Non-pigmented ciliary epithelial cell (primary cell): ENCODE measurements around the gene ABCC1.
A peak's percentile ranks its signal among the peaks of the same experiment; 100 is the strongest.
"Not testable (repeated sequence)": the region's sequence is repeated elsewhere in the genome, so short reads cannot be mapped to it uniquely, and the experiment has no call there.

Source experiments
- DNase-seq: peaks from one replicate; pipeline ENCODE4 v3.0.0-alpha.2; 2010; ENCODE audit warnings: low read depth

ABCC1 gene

DNA sequence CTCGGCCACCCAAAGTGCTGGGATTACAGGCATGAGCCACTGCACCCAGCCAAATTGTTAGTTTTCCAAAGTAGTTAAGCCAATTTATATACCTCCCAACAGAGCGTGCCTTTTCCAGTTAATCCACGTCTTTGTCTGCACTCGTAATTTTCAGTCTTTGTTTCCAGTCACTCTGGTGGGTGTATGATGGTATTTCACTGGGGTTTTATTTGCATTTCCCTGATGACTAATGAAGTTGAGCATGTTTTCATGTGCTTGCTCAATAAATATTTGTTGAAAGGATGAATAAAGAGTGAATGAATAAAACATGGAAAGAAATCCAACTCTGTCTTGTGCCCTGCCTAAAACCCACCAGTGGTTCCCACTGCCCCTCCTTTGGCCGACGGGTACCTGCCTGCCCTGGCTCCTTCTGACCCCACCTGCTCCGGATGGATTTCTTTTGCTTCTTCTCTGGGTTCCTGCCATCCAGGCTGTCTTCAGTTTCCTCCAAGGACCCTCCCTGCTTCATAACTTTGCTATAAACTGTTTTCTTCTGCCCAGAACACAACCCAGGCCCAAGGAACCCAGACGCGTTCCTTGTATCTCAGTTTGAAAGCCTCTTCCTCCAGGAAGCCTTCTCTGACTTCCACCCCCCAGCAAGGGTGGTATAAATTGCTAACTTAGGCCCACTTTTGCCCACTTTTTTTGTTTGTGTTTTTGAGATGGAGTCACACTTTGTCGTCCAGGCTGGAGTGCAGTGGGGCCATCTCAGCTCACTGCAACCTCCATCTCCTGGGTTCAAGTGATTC, 3.0 kb upstream of the ABCC1 start:
- peak; percentile 40 for DNase-seq

DNA sequence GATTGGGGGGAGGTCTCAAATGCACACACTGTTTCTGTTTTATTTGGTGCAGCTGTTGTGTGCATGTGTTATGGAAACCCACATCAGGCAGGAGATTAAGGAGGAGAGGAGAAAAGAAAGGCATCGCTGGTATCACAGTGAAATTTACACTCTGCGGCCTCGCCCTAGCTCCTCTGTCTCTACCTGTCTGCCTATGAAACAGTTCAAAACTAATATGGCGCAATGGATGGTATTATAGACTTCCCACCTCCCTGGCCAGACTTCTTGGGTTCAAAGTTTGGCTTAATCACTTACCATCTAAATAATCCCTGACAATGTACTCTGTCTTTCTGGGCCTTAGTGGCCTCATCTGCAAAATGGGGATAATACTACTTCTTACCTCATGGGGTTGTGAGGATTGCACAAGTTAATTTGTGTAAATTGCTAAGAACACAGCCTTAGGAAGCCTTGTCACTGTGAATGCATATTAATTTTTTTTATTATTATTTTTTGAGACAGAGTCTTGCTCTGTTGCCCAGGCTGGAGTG, 1.4 kb upstream of the ABCC1 start:
- no peak for DNase-seq

GRCh38 chr16:15948532-15949209, 745 bp upstream of the ABCC1 start:
- no peak for DNase-seq

DNA sequence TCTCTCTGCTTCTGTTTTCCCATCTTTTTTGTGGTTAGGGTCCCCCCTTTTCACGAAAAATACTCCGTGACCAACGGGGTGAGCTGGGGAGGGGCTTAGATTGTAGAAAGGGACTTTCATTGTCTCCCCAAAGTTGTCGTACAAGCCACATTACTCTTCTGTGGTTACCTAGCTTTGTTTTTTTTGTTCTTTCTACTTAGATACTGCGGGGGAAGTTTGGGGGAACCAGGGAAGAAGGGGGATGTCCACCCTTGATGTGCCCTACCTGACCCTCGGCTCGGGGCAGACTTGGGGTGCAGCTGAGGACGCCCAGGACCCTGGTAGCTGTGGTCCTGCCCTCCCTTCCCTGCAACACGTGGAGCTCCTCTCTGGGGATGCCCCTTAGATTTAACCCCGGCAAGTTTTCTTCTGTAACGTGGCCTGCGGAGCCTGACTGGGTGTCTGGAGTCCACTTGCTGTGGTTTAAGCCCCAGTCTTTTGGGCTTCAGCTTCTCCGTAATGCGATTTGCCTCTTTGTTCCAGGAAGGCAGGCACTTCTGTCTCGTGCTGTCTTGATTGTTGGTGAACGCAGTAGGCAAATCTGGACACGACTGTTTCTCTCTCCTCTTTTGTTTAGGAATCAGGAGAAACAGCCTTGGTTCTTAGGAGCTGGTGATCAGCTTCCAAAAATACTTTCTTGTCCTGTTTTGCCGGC, 892 bp downstream of the ABCC1 start:
- no peak for DNase-seq

DNA sequence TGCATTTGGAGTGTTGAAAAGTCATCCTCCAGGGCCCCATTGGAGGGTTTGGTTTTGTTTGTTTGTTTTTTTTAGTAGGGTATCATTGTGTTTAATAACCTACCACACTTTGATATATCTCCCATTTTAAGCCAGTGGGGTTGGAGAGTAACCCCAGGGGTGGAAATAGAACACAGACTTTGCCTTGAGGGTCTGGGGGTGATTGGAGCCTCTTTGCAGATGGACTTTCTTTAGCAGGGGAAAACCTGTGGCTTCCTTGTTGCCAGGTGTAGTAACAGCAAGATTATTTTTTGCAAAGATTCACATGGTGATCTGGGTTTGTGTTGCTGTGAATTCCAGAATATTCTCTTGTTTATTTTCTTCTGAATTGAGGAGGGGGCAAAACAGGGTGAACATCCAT, 1.5 kb downstream of the ABCC1 start:
- no peak for DNase-seq

DNA sequence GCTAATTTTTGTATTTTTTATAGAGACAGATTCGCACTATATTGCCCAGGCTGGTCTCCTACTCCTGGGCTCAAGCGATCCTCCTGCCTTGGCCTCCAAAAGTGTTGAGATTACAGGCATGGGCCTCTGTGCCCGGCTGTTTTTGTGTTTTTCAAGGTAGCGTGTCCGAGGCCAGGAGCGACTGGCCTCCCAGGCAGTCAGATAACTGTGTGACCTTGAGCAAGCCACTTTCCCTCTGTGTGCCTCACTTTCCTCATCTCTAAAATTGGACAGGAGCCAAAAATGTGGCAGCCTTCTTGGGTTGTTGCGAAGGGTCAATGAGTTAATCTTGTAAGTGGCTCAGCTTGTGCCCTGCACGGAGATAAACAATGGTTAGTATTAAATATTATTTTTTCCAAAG, 2.4 kb downstream of the ABCC1 start:
- no peak for DNase-seq

- DNase-seq, result no peak
Observed at GRCh38 chr16:15952265-15952711, 2.9 kb downstream of the ABCC1 start.

DNA sequence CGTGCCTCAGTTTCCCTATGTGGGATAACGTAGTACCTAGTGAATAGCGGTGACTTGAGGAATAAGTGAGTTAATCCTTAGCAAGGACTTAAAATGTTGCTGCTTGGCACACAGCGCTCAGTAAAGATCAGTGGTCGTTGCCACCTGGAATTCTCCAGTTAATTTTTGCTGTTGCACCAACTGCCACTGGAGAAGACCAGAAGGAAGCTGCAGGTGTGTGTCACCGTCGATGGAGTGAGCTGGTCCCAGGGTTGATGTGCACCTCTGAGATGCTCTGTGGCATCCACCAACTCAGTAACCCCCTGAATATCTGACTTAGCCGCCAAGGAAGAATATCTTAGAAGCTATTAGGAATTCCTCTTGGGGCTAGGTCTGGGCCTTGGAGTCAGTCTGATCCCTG, 4.1 kb downstream of the ABCC1 start:
- DNase-seq, result no peak

- no peak for DNase-seq
Observed at GRCh38 chr16:15953929-15954813, 4.8 kb downstream of the ABCC1 start.

- DNase-seq, result no peak
Observed at GRCh38 chr16:15954814-15955151, 5.4 kb downstream of the ABCC1 start.

GRCh38 chr16:15955425-15955824, 6.0 kb downstream of the ABCC1 start:
- no peak for DNase-seq

GRCh38 chr16:15956106-15956505, 6.7 kb downstream of the ABCC1 start:
- not testable (repeated sequence) for DNase-seq

DNA sequence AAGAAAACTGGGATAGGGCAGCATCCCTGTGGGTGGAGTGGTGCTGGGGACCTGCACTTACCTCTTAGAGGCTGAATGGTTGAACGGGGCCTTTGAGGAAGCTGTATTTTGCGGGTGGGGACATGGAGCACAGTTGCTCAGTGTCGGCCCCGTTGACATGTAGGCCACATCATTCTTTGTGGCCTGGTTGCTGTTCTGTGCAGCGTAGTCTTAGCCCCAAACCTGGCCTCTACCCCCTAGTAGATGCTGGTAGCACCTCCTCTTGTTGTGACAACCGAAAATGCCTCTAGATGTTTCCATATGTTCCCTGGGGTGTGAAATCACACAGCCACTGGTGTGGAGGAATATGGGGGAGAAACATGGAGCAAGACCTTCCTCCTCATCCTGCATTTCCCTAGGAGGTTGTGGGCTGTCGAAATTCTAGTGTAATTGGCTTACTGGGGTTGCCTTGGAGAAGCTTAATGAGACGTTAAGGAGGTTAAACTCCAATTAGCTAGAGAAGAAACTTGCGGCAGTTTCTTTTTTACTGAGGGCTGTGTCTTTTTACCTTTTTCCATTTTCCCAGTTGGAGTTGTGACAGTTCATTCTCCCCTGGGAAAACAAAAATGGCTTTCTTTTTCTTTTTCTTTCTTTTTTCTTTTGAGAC, 9.4 kb downstream of the ABCC1 start:
- no peak for DNase-seq

DNA sequence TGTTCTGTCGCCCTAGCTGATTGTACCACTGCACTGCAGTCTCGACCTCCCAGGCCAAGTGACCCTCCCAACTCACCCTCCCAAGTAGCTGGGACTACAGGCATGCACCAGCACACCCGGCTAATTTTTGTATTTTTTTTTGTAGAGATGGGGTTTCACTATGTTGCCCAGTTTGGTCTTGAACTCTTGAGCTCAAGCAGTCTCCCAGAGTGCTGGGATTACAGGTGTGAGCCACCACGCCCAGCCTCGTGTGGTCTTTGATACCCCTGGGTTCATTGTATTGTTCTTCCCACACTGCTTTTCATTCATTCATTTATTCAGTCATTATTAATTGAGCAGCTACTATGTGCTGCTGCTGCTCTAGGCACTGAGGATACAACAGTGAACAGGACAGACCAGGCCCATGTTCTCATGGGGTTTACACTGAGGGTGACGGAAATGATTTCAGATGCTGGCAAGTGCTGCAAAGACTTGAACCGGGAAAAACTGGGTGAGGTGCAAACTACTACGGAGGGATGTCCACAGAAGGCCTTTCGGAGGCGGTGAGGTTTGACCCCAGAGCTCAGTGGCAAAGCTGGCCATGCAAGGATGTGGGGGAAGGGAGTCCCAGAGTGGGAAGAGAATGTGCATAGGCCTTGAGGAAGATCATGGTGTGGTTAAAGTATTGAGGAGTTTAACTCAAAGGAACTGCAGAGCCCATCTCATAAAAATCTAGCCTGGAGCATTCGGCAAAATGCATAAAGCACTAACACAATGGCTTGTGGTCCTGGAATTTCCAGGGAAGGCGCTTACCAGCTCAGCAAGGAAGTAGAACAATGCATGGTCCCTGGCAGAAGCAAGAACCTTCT, 10.9 kb downstream of the ABCC1 start:
- DNase-seq, result no peak

DNA sequence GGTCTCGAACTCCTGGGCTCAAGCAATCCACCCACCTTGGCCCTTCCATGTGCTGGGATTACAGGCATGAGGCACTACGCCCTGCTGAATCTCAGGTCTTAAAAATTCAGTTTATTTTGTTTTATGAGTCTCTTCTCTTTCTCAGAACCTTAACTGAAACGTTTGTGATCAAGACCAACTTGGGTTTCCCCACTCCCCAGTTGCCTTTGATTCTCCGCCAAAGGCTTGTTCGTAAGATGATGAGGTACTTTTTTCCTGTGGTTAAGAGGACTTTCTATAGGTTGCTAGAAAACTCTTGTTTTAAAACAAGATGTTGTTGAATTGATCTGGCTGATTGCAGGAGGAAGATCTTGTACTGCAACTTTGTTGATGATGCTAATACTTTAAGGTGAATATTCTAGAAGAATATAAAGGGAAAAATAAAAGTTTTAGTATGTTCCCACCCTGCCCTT, 11.7 kb downstream of the ABCC1 start:
- no peak for DNase-seq

GRCh38 chr16:15961571-15962090, 12.2 kb downstream of the ABCC1 start:
- DNase-seq, result no peak

GRCh38 chr16:15963307-15963910, 14.0 kb downstream of the ABCC1 start:
- no peak for DNase-seq

DNA sequence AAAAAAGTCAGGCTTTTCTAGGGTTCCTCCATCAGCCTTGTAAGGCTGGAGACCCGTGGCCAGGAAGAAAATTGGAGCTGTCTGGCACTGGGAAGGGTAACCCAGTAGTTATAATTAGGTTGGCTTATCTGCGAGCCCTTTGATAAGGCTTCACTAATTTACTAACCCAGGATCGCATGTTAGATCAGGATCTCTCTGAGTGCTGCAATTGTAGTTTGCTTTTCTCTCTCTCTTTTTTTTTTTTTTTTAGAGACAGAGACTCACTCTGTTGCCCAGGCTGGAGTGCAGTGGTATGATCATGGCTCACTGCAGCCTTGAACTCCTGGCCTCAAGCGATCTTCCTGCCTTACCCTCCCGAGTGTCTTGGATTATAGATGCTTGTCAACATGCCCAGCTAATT, 17.0 kb downstream of the ABCC1 start:
- DNase-seq, result no peak

DNA sequence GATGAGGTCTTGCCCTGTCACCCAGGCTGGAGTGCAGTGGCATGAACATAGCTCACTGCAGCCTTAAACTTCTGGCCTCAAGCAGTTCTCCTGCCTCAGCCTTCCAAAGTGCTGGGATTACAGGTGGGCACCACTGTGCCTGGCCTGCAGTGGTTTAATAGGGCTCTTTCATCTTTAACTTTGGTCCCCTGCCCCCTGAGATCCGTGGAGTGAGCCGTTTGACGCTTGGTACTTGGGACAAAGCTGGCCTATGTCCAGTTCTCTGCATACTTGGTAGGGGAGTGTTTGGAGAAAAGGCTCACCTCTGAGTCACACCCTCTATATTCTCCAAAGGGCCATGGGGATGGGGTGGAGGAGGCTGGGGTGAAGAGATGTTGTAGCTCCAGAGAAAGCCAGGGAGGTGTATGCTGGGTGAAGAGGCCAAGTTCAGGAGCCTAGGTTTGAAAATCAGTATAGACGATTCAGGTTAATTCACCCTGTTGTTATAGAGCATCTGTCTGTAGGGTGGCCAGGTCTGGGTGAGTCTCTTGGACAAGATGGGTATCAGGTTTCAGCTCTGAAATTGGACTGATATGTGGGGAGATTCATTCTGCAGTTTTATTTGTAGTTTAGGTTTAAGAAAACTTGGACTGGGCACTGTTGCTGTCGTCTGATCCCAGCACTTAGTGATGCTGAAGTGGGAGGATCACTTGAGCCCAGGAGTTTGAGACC, 17.6 kb downstream of the ABCC1 start:
- no peak for DNase-seq
